Measurements from ENCODE around the gene SLX4.
"Not testable (repeated sequence)": the region's sequence is repeated elsewhere in the genome, so short reads cannot be mapped to it uniquely, and the experiment has no call there.

Gene SLX4

DNA sequence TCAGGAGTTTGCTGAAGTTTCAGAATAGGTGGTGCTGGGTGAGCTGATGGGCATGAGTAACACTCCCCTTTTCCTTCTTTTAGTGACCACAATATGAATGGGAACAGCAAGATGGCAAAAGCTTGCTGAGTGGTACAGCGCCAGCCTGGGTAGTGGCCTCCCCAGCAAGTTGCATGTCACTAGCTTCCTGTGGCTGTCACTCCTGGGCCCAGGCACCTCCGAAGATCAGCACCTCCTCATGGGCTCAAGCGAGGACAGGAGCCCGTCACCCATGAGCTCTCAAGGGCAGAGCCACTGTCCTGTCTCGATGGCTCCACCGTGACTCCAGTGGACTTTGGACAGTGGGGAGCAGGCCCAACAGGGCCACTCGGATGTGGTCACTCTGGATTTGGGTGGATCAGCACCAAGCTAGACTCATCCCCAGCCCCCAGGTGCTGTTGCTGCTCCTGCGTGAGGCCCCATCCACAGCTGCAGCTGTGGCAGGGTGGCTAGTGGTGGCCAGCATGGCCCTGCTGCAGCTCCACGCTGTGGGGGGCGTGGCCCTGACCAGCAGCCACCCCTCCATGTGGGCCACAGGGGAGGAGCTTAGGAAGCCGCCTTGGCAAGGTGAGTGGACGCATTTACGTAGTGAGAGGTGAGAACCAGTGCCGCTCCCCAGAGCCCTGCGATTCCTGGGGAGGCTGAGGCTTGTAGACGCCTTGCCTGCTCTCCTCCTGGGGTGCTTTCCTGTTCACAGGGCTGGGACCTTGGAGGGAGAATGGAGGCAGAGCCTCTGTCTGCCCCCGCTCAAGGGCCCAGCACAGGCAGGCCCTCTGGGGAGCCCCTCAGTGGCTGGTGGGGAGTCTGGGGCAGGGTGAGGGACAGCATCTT is 29.5 kb upstream of the SLX4 start:
- DNase-seq, result no peak

DNA sequence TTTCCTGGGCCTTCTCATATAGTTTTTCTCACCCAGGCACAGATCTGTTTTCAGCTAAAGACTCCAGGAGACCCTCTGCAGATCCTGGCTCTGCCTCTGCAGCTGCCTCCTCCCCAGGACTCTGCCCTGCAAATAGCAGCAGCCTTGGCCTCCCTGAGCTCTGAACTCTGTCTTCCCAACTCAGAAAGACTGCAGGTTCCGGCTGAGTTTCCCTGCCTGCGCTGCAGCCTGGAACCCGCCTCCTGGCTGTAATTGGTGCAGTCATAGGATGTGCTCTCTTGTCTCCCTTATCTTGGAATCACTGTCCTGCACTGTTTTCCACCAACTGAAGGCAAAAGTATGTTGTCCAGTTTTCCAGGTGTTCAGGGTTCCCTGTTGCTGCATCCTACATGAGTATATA is 28.8 kb upstream of the SLX4 start:
- no peak for DNase-seq

DNA sequence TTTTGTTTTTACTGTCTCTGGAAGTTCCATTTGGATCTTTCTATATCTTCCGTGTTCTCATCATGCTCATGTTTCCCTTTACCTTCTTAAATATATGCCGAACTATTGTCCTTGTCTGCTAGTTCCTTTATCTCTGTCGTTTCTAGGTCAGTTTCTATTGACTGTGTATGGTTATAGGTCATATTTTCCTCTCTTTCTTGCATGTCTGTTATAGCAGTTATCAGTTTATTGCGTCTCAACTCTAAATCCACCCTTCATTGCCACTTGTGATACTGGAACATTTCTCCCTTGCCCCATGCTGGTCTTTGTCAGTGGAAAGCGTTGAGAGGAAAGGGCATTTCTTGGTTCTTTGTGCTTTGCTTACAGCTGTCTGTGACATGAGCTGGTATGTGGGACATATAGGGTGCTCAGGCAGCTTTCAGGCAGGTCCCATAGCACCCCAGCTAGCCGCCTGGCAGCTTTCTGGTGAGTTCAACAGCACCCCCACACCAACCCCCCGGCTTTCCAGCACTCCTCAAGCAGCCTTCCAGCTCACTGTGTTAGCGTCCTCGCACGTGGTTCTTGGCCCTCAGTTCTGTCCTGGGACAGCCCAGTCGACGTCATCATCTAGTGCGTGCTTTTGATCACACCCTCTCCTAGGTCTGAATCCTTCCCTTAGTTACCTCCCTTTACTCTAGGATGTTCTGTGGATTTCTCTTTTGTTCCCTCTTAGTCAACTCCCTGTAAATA is 27.7 kb upstream of the SLX4 start:
- no peak for DNase-seq

DNA sequence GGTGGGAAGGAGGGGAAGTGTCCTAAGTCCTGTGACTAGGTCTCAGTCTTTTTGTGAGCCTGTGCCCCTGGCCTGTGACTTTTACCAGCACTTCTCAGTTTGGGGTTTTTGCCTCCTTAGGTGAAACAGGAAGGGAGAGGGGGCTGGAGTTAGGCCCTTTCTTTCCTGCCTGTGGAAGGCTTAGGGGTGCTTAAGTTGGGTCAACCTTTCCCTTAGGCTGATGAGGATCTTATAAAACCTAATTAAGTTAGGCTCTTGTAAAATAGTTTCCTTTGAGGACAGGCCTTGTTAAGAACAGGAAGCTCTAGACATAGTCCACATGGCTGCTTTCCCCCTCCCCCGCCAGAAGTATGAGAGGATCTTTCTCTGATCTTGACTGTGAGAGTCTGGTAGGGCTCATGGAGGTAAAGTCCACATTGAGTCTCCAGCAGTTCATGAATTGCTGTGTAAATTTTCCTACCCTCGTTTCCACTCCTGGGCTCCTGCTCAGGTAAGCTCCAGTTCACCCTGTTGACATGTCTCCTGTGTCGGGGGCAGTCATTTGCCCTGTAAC is 26.0 kb upstream of the SLX4 start:
- DNase-seq, result peak; percentile 36

DNA sequence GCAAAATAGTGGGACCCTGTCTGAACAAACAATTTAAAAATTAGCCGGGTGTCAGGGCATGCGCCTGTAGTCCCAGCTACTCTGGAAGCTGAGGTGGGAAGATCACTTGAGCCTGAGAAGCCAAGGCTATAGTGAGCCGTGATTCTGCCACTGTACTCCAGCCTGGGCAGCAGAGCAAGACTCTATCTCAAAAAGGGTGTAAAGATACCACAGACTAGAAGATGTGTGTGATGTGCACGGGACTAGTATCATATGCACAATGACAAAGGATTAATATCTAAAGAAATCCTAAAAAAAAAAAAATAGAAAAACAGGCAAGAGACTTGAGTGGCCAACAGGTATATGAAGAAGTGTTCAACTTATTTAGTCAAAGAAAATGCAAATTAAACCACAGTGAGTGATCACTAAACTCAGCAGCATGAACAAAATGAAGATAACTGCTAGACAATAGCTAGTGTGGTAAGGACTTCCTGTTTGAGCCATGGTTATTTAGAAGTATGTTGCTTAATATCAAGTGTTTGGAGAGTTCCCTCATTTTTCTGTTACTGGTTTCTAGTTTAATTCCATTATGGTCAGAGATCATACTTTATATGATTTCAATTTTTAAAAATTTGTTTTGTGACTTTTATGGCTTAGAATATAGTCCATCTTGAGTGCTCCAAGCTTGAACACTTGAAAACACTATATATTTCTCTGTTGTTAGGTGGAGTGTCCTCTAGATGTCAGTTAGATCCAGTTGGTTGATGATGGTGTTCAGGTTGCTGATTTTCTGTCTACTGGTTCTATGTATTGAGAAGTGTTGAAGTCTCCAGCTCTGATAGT is 14.7 kb upstream of the SLX4 start:
- no peak for DNase-seq

DNA sequence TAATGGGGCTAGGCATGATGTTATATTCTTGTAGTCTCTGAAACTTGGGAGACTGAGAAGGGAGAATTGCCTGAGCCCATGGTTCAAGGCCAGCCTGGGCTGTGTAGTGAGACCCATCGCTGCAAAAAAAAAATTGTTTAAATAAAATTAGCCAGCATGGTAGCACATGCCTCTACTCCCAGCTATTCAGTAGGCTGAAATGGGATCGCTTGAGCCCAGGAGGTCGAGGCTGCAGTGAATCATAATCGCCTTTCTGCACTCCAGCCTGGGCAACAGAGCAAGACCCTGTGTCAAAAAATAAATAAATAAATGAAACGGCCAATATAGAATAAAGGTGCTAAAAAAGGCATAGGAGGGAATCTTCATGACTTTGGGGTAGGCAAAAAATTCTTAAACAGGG is 13.9 kb upstream of the SLX4 start:
- DNase-seq, result no peak

DNA sequence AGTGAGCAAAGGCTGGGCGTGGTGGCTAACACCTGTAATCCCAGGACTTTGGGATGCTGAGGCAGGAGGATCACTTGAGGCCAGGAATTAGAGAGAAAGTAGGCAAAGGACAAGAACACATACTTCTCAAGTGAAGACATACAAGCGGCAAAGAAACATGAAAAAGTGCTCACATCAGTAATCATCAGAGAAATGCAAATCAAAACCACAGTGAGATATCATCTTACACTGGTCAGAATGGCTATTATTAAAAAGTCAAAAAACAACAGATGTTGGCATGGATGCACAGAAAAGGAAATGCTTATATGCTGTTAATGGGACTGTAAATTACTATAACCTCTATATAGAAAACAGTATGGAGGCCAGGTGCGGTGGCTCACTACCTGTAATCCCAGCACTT is 12.2 kb upstream of the SLX4 start:
- no peak for DNase-seq

DNA sequence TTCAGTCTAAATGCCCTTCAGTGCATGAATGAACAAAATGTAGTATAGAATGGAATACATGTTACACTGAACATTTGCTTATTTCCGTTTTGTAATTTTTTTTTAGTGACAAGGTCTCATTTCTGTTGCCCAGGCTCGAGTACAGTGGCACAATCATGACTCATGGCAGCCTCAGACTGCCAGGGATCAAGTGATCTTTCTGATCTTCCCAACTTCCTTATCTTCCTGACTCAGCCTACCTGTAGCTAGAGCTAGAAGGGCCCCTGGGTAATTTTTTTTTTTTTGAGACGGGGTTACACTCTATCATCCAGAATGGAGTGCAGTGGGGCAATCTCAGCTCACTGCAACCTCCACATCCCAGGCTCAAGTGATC is 7.3 kb upstream of the SLX4 start:
- DNase-seq, result no peak

DNA sequence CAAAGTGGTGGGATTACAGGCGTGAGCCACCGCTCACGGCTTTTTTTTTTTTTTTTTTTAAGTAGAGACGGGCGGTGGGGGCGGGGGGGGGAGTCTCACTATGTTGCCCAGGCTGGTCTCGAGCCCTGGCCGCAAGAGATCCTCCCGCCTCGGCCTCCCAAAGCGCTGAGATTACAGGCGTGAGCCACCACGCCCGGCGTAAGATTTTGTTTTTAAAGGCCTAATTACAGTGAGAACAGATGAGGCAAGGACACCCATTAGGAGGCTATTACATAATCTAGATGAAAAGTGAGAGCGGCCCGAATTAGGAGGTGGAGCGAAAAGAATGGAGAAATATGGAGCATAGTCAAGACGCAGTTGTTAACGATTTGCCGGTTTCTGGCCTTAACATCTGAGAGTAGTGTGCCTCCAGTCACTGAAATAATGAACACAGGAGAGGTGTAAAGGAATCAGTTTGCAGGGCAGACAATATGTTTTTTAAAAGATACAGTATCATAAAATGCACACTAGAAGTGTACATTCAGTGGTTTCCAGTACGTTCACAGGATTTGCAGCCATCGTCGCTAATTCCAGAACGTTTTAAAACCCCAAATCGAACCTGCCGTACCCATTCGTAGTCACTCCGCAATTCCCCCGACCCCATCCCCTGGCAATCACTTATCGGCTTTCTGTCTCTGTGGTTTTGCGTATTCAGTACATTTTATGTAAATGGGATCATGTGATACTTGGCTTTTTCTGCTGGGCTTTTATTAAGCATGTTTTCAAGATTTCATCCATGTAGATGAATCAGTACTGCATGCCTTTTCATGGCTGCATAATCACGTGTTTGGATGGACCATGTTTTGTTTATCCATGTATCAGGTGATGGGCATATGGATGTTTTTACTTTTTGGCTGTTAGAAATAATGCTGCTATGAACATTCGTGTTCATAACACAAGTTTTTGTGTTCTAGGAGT is 1.4 kb upstream of the SLX4 start:
- no peak for DNase-seq

DNA sequence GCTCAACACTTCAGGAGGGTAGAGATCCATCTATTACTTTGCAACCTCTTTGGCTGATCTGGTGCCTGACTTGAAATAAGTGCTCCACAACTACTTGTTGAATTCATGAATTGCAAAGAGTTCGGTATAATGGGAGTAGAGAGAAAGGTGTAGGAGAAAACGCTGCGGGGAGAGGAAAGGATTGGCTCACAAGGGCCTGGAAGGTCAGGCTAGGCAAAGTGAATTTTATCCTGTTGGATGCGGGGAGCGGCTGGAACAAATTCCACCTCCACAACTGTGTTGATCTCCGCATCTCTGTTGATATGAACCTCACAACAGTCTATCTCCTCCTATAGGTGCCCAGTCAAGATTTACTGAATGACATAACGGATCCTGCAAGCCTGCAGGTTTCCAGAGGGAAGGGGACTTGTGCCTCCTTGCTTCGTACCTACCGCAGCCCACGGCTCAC is 684 bp downstream of the SLX4 start:
- DNase-seq, result no peak

DNA sequence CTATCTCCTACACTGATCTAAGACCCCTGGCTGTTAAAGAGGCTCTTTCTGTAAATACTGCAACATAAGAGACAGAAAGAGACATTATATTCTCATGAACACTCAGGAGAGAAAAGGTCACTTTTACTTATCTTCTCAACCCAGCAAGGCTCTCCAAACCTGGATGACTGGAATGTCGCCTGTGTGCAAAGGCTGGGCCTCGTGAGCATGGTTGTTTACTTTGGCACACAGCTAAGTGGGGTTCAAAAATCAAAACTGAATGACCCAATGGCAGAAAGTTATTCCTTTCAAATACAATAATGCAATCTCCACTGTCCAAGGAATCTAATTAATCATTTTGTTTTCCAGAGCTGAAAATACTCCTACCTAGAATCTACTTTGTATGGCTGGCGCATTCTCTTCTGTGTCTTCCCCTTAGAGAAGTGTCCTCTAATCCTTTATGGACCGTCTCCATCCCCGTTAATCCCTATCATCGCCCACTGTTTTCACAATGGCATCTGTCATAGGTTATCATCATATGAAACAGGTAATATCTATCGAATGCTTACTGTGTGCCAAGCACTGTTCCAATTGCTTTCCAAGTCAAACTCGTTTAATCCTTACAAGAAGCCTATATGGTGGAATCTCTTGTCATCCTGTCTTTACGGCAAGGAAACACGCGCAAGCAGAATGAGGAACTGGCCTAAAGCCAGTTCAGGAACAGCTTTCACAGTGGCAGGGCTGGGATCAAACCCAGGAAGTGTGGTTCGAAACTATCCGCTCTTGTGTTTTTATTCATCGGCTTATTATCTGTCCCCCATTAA is 1.3 kb downstream of the SLX4 start:
- DNase-seq, result no peak

DNA sequence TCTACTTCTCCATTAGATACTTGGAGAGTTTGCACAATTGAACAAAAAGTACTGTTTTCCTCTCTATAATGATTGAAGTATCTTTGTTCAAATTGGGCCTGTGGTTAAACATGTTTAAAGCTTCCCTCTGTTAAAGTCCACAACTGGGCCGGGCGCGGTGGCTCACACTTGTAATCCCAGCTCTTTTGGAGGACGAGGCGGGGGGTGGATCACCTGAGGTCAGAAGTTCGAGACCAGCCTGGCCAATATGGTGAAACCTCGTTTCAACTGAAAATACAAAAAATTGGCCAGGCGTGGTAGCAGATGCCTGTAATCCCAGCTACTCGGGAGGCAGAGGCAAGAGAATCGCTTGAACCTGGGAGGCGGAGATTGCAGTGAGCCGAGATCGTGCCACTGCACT is 2.4 kb downstream of the SLX4 start:
- not testable (repeated sequence) for DNase-seq

DNA sequence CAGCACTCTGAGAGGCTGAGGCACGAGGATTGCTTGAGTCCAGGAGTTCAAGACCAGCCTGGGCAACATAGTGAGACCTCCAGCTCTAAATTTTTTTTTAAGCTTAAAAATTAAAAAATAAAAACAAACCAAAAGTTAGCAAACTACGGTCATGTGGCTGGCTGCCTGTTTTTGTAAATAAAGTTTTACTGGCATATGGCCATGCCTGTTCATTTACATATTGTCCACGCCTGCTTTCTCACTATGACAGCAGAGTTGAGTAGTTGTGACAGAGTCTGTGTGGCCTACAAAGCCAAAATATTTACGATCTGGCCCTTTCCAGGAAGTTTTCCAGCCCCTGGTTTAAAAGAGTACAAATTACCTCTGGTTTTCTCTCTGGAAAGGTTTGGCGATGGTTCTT is 3.3 kb downstream of the SLX4 start:
- DNase-seq, result no peak

DNA sequence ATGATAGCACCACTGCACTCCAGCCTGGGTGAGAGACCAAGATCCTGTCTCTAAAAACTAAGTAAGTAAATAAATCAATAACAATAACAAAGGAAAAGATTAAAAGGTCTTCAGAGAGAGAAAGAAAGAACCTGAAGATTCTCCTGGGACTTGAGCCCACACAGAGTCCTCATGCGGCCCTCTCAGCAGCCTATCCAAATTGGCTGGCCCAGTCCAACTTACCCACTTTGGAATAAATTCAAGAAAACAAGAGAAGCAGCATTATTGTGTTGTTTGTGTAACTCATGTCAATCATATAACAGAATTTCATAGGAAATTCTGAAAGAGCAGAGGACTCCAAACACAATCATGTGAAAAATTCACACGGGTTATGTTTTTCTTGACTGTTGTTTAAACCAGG is 3.8 kb downstream of the SLX4 start:
- DNase-seq, result no peak

DNA sequence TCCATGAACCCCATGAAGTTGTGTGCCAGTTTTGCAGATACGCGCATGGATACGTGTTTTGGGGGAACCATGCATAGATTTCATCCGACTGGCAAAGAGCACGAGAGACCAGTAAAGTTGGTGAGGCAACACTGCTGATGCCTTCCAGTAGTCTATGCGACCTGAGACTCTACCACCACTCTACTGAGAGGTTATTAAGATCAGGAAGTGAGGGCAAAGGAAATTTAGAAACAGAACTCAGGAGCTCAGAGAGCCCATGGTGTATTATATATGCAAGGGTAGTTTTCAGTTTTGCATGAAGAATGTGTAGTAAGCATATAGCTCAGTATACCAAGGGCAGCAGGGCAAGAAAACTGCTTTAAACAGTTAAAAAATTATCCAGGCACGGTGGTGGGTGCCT is 4.2 kb downstream of the SLX4 start:
- no peak for DNase-seq

DNA sequence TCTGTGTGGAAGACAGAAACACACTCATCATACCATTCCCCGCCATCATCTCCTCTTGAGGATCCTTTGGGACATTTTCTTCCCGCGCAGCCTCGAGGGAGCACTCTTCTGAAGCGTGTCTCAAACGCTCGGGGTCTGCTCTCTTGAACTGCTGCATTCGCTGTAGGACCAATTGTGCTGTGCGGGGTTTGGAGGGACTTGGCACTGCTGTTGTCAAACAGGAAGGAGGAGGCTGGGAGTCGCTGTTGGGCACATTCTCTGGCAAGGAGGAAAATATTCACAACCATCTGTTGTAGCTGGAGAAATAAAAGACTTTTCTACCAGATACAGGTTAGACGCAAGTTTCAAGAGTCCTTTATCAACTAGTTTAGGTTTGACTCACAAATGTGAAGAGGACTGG is 5.0 kb downstream of the SLX4 start:
- DNase-seq, result no peak

DNA sequence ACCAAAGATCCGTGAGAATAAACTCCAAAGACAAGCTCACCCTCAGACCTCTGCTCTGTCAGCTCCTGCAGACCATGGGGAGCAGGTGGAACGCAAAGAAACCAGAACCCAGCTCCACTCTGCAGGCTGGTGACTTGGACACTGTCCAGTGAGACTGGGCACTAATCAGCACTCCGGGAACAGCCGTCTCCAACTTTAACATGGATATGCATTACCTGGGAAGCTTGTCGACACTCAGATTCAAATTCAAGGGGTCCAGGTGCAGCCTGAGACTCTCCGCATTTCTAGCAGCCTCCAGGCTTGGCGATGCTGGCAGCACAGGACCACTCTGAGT is 9.1 kb downstream of the SLX4 start:
- DNase-seq, result no peak

DNA sequence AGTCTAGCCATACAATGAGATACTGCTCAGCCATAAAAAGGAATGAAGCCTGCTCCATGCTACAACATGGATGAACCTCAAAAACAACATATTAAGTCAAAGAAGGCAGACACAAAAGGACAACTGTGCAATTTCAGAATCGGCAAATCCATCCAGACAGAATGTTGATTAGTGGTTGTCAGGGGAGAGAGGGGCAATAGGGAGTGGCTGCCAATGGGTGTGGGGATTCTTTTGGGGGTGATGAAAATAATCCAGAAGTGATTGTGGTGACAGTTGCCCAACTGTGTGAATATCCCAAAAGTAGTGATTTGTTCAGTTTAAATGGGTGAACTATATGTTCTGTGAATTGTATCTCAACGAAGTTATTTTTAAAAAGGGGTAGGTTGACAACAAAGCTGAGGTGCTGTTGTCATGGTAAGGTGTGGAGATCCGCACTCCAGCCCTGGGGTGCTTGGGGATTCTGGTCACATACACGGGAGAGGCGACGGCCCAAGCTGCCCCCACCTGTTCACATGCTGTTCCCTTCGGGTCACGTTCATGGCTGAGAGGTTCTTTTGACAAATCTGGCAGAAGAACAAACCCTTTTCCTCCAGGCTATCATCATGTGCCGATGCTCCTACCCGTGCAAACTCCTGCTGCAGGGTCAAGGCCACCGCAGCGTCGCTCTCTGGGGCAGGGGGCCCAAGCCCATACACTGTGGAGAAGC is 9.6 kb downstream of the SLX4 start:
- DNase-seq, result no peak

DNA sequence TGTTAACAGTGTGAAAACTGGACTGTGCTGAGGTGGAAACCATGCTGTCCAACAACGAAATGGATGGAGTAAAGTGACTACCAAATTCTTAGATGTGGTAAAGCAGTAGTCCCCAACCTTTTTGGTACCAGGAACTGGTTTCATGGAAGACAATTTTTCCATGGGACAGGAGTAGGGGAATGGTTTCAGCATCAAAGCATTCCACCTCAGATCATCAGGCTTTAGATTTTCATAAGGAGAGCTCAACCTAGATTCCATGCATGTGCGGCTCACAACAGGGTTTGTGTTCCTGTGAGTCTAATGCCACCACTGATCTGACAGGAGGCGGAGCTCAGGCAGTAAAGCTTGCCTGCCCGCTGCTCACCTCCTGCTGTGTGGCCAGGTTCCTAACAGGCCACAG is 11.5 kb downstream of the SLX4 start:
- no peak for DNase-seq

DNA sequence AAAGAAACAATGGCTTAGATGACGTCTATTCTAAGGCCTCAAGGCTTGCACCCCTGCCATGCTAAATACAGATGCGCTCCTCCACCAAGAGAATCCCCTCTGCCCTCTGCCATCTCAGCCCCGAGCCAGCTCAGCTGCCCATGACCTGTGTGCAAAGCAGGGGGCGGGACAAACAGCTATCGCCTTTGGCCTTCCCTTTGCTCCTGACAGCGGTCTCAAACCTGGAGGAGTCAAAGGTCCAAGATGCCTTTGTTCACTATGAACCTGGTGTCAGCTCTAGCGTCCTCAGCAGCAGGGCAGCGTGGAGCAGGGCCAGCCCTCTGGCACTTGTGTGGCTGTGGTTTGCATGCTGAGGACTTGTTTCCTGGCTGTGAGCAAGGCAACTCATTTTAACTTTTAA is 12.3 kb downstream of the SLX4 start:
- DNase-seq, result no peak

DNA sequence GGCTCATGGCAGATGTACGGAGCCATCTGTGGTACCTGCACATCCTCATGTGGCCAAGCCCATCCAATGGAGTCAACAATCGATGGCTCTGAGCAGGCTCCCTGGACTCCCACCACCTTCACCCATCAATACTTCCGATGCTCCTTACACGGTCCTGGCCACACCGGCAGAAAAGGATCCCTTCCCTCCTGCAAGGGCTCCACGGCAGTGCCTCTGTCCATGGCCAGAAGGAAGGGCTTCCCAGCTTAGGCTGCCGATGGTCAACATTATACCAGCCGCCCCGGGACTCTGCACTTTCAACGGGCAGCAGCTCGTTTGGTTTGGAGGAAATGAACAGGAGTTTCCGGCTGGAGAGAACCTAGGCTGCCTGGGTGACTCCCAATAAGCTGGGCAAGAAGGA is 13.2 kb downstream of the SLX4 start:
- DNase-seq, result no peak

Data from stimulated activated CD4-positive, alpha-beta T cell treated with anti-CD3 and anti-CD28 coated beads, Interleukin-15, amount 100 ng/mL, for 24 hours (primary cell).